SK-N-MC (cell line): ENCODE results near the gene ELOVL1.

Experiments used
- DNase-seq: peaks from one replicate; pipeline ENCODE4 v3.0.0-alpha.2; 2011; ENCODE audit warnings: low read depth, low spot score
- H3K27ac ChIP-seq: fragments of 200-600 bp; sonication (generic); 2 replicates; pipeline ENCODE4 v1.5.1; 2016; ENCODE audit warnings: mixed run types
- H3K36me3 ChIP-seq: fragments of 200-600 bp; sonication (generic); 2 replicates; pipeline ENCODE4 v1.6.1; 2017; ENCODE audit warnings: antibody characterized with exemption, low read length, mixed read lengths; ENCODE audit not compliant: insufficient read depth
- H3K4me3 ChIP-seq: fragments of 200-600 bp; sonication (generic); 2 replicates; pipeline ENCODE4 v1.5.1; 2016
- H3K9ac ChIP-seq: fragments of 200-600 bp; sonication (generic); 2 replicates; pipeline ENCODE4 v1.8.0; 2017; ENCODE audit warnings: mixed run types, mixed read lengths; ENCODE audit not compliant: insufficient read length
- H3K9me3 ChIP-seq: fragments of 200-600 bp; sonication (generic); 2 replicates; pipeline ENCODE4 v1.6.1; 2017; ENCODE audit warnings: low read depth, mild to moderate bottlenecking, antibody characterized with exemption, low read length, moderate library complexity, mixed read lengths
- EZH2 ChIP-seq: fragments of 200-600 bp; sonication (generic); IDR thresholded peaks from one replicate; pipeline ENCODE4 v1.6.1; 2017; ENCODE audit warnings: antibody characterized with exemption
- FOXP2 ChIP-seq: optimal IDR thresholded peaks from 2 replicates; pipeline ENCODE3; 2011; ENCODE audit warnings: mild to moderate bottlenecking, moderate library complexity; ENCODE audit not compliant: insufficient read depth; ENCODE audit errors: extremely low read length, control extremely low read depth
- POLR2AphosphoS5 ChIP-seq: IDR thresholded peaks from 2 replicates; pipeline ENCODE4 v1.6.1; 2012; ENCODE audit warnings: mild to moderate bottlenecking, low read depth, low read length, borderline replicate concordance

Gene ELOVL1

GRCh38 chr1:43357251-43357650, 10.6 kb downstream of the ELOVL1 start:
- TF ChIP-seq FOXP2 = no peak
- Histone ChIP-seq H3K36me3 (peaks cover 30% of the 10 kb centered on the region), H3K4me3 (no peak overlapping the region), H3K9me3 (no peaks in the 10 kb centered on the region), H3K9ac (no peak overlapping the region), H3K27ac (no peak overlapping the region)
- DNase-seq = no peak

GRCh38 chr1:43354936-43355335, 12.9 kb downstream of the ELOVL1 start:
- Histone ChIP-seq H3K27ac (no peak overlapping the region), H3K36me3 (peaks cover 7% of the 10 kb centered on the region), H3K9me3 (no peaks in the 10 kb centered on the region), H3K9ac (no peak overlapping the region), H3K4me3 (no peak overlapping the region)
- DNase-seq = no peak
- TF ChIP-seq FOXP2 (no peak), POLR2AphosphoS5 (no peak), EZH2 (no peak)

GRCh38 chr1:43354471-43354870, 13.3 kb downstream of the ELOVL1 start:
- no peak overlapping the region for H3K9ac ChIP-seq
- DNase-seq = no peak
- TF ChIP-seq FOXP2 (no peak), EZH2 (no peak)
- no peak overlapping the region for H3K4me3 ChIP-seq
- H3K9me3 ChIP-seq = no peaks in the 10 kb centered on the region
- H3K27ac ChIP-seq = no peak overlapping the region
- H3K36me3 ChIP-seq = peaks cover 2% of the 10 kb centered on the region

- Histone ChIP-seq H3K36me3 (no peaks in the 10 kb centered on the region; the same call in 1 of the 2 replicates), H3K9ac (no peak overlapping the region), H3K4me3 (no peak overlapping the region), H3K9me3 (no peaks in the 10 kb centered on the region), H3K27ac (no peak overlapping the region)
- no peak for TF ChIP-seq FOXP2
- TF ChIP-seq POLR2AphosphoS5 = no peak
- no peak for TF ChIP-seq EZH2
- DNase-seq = no peak
These were observed 14.9 kb downstream of the ELOVL1 start for GRCh38 chr1:43352881-43353280.

GRCh38 chr1:43352351-43352705, 15.5 kb downstream of the ELOVL1 start:
- Histone ChIP-seq H3K9me3 (no peaks in the 10 kb centered on the region), H3K9ac (no peak overlapping the region), H3K4me3 (no peak overlapping the region), H3K27ac (no peak overlapping the region), H3K36me3 (no peaks in the 10 kb centered on the region; the same call in 1 of the 2 replicates)
- DNase-seq = no peak
- TF ChIP-seq FOXP2 = no peak
- TF ChIP-seq POLR2AphosphoS5 = no peak
- no peak for TF ChIP-seq EZH2

GRCh38 chr1:43351421-43352350, 16.1 kb downstream of the ELOVL1 start:
- no peak for TF ChIP-seq POLR2AphosphoS5
- TF ChIP-seq FOXP2 = no peak
- TF ChIP-seq EZH2 = no peak
- H3K27ac ChIP-seq = no peak overlapping the region
- no peak for DNase-seq
- no peak overlapping the region for H3K4me3 ChIP-seq
- no peaks in the 10 kb centered on the region for H3K36me3 ChIP-seq
- no peaks in the 10 kb centered on the region for H3K9me3 ChIP-seq
- H3K9ac ChIP-seq = no peak overlapping the region

- TF ChIP-seq POLR2AphosphoS5 (no peak), FOXP2 (no peak), EZH2 (no peak)
- no peak for DNase-seq
- Histone ChIP-seq H3K36me3 (no peaks in the 10 kb centered on the region), H3K9me3 (no peaks in the 10 kb centered on the region), H3K27ac (no peak overlapping the region), H3K9ac (no peak overlapping the region), H3K4me3 (no peak overlapping the region)
These were observed 16.8 kb downstream of the ELOVL1 start for GRCh38 chr1:43350976-43351375.

GRCh38 chr1:43349594-43350306, 18.1 kb downstream of the ELOVL1 start:
- Histone ChIP-seq H3K9ac (no peak overlapping the region), H3K9me3 (no peaks in the 10 kb centered on the region), H3K4me3 (no peak overlapping the region), H3K36me3 (no peaks in the 10 kb centered on the region), H3K27ac (no peak overlapping the region)
- no peak for DNase-seq
- TF ChIP-seq POLR2AphosphoS5 (no peak), FOXP2 (no peak), EZH2 (no peak)
